H1 (cell line): ENCODE data around the gene B4GALT5. TPM values are rescaled to one million over a fixed set of nuclear protein-coding genes. Genes with fewer than 3 reads are reported as not detected.

Experiments
- ASH2L ChIP-seq: fragments of 200-600, 300-600 bp; sonication (generic); IDR thresholded peaks from one replicate; pipeline ENCODE4 v1.7.1; 2017; ENCODE audit warnings: low read length
- CBX8 ChIP-seq: fragments of 300-800, 300-1000 bp; sonication (generic); IDR thresholded peaks from 2 replicates; pipeline ENCODE4 v1.7.1; 2016; ENCODE audit warnings: low read depth, low read length, borderline replicate concordance
- JUND ChIP-seq: IDR thresholded peaks from 2 replicates; pipeline ENCODE4 v1.6.1; 2011; ENCODE audit warnings: mild to moderate bottlenecking, improper control_type of control experiment, low read length
- KDM1A ChIP-seq: fragments of 200-600, 300-600 bp; sonication (generic); IDR thresholded peaks from 2 replicates; pipeline ENCODE4 v1.7.1; 2016; ENCODE audit warnings: mild to moderate bottlenecking, low read length, borderline replicate concordance
- NRF1 ChIP-seq: IDR thresholded peaks from 2 replicates; pipeline ENCODE4 v1.6.1; 2011; ENCODE audit warnings: mild to moderate bottlenecking, low read depth, low read length, improper control_type of control experiment
- RBBP5 ChIP-seq: IDR thresholded peaks from 2 replicates; pipeline ENCODE4 v1.7.1; 2012; ENCODE audit warnings: low read depth, mild to moderate bottlenecking, inconsistent platforms, low read length, moderate library complexity, borderline replicate concordance
- SIX5 ChIP-seq: IDR thresholded peaks from 2 replicates; pipeline ENCODE4 v1.6.1; 2011; ENCODE audit warnings: mild to moderate bottlenecking, low read depth, low read length
- YY1 ChIP-seq: IDR thresholded peaks from 2 replicates; pipeline ENCODE4 v1.6.1; 2011; ENCODE audit warnings: low read depth, mild to moderate bottlenecking, low read length
- ZNF274 ChIP-seq: IDR thresholded peaks from 2 replicates; pipeline ENCODE4 v1.7.0; 2012; ENCODE audit warnings: low read length, borderline replicate concordance; ENCODE audit errors: extremely low read depth
- polyA plus RNA-seq, 7 experiments: library from polyadenylated mRNA; depleted of rRNA in 3 of 7; stranded (reverse) in 5 of 7; unstranded in 2 of 7; fragments of >200 nt in 5 of 7; fragments of 200-250 nt in 2 of 7; gene quantifications; 1 replicate in 5 of 7; 2 replicates in 1 of 7; 4 replicates in 1 of 7; pipeline versions ENCODE4 v1.2.1 to v1.2.3, GENCODE V29; 2011 to 2013; ENCODE audit warnings: missing spikeins in 2 of 7, mixed read lengths in 2 of 7
- total RNA-seq: library from RNA; stranded (reverse); fragmentation: NEBNext Ultra II Directional; extraction: Animal tissue kit (Norgen Biotek cat#: 25700); gene quantifications from 2 replicates; pipeline ENCODE4 v1.2.1, GENCODE V29; 2021
- TF ChIP-seq, protein P1 (sequence below): fragments of 300-600 bp; sonication (generic); IDR thresholded peaks from 2 replicates; pipeline ENCODE4 v1.7.1; 2012; ENCODE audit warnings: low read length, moderate library complexity, mild to moderate bottlenecking, inconsistent platforms; ENCODE audit not compliant: insufficient replicate concordance
- TF ChIP-seq, protein P2 (sequence below): IDR thresholded peaks from 2 replicates; pipeline ENCODE4 v1.6.1; 2012; ENCODE audit warnings: inconsistent platforms

B4GALT5 gene
- total and polyA plus RNA-seq, 2 of the 8 experiments (the other 6 are each of a cell fraction or from before 2014, with no cell fraction given) = 46.5 to 75.4 TPM

DNA sequence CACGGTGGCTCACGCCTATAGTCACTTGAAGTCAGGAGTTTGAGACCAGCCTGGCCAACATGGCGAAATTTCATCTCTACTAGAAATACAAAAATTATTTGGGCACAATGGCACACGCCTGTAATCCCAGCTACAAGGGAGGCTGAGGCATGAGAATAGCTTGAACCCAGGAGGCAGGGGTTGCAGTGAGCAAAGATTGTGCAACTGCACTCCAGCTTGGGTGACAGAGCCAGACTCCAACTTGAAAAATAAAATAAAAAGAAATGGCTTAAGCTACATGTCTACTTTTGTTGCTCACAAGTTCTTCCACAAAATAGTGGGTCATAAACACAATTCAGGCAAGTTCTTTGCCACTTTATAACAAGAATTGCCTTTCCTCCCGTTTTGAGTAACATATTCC, 27.1 kb upstream of the B4GALT5 start (continued):
- TF ChIP-seq, protein P1, sequence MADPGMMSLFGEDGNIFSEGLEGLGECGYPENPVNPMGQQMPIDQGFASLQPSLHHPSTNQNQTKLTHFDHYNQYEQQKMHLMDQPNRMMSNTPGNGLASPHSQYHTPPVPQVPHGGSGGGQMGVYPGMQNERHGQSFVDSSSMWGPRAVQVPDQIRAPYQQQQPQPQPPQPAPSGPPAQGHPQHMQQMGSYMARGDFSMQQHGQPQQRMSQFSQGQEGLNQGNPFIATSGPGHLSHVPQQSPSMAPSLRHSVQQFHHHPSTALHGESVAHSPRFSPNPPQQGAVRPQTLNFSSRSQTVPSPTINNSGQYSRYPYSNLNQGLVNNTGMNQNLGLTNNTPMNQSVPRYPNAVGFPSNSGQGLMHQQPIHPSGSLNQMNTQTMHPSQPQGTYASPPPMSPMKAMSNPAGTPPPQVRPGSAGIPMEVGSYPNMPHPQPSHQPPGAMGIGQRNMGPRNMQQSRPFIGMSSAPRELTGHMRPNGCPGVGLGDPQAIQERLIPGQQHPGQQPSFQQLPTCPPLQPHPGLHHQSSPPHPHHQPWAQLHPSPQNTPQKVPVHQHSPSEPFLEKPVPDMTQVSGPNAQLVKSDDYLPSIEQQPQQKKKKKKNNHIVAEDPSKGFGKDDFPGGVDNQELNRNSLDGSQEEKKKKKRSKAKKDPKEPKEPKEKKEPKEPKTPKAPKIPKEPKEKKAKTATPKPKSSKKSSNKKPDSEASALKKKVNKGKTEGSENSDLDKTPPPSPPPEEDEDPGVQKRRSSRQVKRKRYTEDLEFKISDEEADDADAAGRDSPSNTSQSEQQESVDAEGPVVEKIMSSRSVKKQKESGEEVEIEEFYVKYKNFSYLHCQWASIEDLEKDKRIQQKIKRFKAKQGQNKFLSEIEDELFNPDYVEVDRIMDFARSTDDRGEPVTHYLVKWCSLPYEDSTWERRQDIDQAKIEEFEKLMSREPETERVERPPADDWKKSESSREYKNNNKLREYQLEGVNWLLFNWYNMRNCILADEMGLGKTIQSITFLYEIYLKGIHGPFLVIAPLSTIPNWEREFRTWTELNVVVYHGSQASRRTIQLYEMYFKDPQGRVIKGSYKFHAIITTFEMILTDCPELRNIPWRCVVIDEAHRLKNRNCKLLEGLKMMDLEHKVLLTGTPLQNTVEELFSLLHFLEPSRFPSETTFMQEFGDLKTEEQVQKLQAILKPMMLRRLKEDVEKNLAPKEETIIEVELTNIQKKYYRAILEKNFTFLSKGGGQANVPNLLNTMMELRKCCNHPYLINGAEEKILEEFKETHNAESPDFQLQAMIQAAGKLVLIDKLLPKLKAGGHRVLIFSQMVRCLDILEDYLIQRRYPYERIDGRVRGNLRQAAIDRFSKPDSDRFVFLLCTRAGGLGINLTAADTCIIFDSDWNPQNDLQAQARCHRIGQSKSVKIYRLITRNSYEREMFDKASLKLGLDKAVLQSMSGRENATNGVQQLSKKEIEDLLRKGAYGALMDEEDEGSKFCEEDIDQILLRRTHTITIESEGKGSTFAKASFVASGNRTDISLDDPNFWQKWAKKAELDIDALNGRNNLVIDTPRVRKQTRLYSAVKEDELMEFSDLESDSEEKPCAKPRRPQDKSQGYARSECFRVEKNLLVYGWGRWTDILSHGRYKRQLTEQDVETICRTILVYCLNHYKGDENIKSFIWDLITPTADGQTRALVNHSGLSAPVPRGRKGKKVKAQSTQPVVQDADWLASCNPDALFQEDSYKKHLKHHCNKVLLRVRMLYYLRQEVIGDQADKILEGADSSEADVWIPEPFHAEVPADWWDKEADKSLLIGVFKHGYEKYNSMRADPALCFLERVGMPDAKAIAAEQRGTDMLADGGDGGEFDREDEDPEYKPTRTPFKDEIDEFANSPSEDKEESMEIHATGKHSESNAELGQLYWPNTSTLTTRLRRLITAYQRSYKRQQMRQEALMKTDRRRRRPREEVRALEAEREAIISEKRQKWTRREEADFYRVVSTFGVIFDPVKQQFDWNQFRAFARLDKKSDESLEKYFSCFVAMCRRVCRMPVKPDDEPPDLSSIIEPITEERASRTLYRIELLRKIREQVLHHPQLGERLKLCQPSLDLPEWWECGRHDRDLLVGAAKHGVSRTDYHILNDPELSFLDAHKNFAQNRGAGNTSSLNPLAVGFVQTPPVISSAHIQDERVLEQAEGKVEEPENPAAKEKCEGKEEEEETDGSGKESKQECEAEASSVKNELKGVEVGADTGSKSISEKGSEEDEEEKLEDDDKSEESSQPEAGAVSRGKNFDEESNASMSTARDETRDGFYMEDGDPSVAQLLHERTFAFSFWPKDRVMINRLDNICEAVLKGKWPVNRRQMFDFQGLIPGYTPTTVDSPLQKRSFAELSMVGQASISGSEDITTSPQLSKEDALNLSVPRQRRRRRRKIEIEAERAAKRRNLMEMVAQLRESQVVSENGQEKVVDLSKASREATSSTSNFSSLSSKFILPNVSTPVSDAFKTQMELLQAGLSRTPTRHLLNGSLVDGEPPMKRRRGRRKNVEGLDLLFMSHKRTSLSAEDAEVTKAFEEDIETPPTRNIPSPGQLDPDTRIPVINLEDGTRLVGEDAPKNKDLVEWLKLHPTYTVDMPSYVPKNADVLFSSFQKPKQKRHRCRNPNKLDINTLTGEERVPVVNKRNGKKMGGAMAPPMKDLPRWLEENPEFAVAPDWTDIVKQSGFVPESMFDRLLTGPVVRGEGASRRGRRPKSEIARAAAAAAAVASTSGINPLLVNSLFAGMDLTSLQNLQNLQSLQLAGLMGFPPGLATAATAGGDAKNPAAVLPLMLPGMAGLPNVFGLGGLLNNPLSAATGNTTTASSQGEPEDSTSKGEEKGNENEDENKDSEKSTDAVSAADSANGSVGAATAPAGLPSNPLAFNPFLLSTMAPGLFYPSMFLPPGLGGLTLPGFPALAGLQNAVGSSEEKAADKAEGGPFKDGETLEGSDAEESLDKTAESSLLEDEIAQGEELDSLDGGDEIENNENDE = no peak
- no peak for TF ChIP-seq KDM1A
- no peak for TF ChIP-seq CBX8
- no peak for TF ChIP-seq ZNF274
- TF ChIP-seq ASH2L = no peak
- no peak for TF ChIP-seq NRF1
- no peak for TF ChIP-seq RBBP5
- TF ChIP-seq, protein P2, sequence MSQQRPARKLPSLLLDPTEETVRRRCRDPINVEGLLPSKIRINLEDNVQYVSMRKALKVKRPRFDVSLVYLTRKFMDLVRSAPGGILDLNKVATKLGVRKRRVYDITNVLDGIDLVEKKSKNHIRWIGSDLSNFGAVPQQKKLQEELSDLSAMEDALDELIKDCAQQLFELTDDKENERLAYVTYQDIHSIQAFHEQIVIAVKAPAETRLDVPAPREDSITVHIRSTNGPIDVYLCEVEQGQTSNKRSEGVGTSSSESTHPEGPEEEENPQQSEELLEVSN = no peak
- TF ChIP-seq JUND = no peak
- TF ChIP-seq YY1 = no peak
- TF ChIP-seq SIX5 = no peak
